ENCODE measurements around the gene ANKRD36. TPM values are rescaled to one million over a fixed set of nuclear protein-coding genes. Genes with fewer than 3 reads are reported as not detected.
"Not testable (repeated sequence)": the region's sequence is repeated elsewhere in the genome, so short reads cannot be mapped to it uniquely, and the experiment has no call there.

Gene ANKRD36
- total and polyA plus RNA-seq, 2 experiments from 2014 or later: 10.7 to 21.8 TPM

DNA sequence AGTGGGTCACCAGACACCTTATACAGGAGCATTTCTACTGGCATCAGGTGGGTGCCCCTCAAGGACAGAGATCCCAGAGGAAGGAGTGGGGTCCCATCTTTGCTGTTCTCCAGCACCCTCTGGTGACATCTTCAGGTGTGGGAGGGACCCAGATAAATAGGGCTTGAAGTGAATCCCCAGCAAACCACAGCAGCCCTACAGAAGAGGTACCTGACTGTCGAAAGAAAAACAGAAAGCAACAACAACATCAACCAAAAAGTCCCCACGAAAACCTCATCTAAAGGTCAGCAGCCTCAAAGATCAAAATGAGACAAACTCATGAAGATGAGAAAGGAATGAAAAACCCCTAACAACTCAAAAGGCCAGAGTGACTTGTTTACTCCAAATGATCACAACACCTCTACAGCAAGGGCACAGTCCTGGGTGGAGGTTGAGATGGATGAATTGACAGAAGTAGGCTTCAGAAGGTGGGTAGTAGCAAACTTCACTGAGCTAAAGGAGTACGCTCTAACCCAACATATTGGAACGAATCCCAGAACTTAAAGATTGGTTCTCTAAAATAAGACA, 163.4 kb downstream of the ANKRD36 start:
- not testable (repeated sequence) for H3K9me2 ChIP-seq (ENCODE audit: insufficient read depth); H3K9me3 Mint-ChIP-seq; H3K4me3 Mint-ChIP-seq; H3K4me3 ChIP-seq; H3K79me2 ChIP-seq (replicated peaks; ENCODE audit: insufficient read depth); H3K4me1 Mint-ChIP-seq; H2AFZ ChIP-seq; H3K27ac Mint-ChIP-seq; H3K27me3 ChIP-seq (ENCODE audit: insufficient read depth); H3K4me1 ChIP-seq (ENCODE audit: insufficient read depth); H3F3A ChIP-seq (replicated peaks; ENCODE audit: low read depth); H3K27ac ChIP-seq (ENCODE audit: low read depth); H3K36me3 ChIP-seq (ENCODE audit: insufficient read depth); H3K4me2 ChIP-seq; DNase-seq (ENCODE audit: low spot score); H3K36me3 Mint-ChIP-seq (ENCODE audit: low read depth); H3K27me3 Mint-ChIP-seq (ENCODE audit: insufficient read depth, low read depth, poor library complexity); H4K20me1 ChIP-seq (replicated peaks; ENCODE audit: insufficient read depth); ATAC-seq

DNA sequence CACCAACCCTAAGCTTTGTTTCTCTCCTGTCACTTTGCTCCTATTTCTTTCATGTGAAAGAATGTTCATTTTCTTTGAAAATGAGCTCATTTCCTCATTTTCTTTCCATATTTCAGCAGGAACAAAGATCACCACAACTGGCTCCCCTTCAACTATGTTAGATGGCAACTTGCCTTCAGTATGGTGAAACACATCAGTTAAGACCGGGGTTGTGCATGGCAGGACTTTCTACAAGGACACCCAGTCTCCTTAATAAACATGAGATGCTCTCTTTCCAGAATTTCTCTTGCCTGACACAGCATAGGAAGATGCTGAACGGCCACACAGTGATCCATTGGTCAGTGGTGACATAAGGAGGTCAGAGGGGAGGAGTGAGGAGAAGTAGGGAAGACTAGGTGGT, 172.2 kb downstream of the ANKRD36 start:
- H3K4me3 Mint-ChIP-seq; H3K36me3 ChIP-seq (ENCODE audit: insufficient read depth); H4K20me1 ChIP-seq (replicated peaks; ENCODE audit: insufficient read depth); H3K79me2 ChIP-seq (replicated peaks; ENCODE audit: insufficient read depth); H3K4me3 ChIP-seq; H3K4me1 Mint-ChIP-seq; H3K4me1 ChIP-seq (ENCODE audit: insufficient read depth); ATAC-seq; H3K36me3 Mint-ChIP-seq (ENCODE audit: low read depth); H3K27me3 Mint-ChIP-seq (ENCODE audit: insufficient read depth, low read depth, poor library complexity); DNase-seq (ENCODE audit: low spot score); H3K9me3 Mint-ChIP-seq; H3K27ac Mint-ChIP-seq; H3K9me2 ChIP-seq (ENCODE audit: insufficient read depth); H3K27me3 ChIP-seq (ENCODE audit: insufficient read depth); H2AFZ ChIP-seq; H3K27ac ChIP-seq (ENCODE audit: low read depth); H3K4me2 ChIP-seq; H3F3A ChIP-seq (replicated peaks; ENCODE audit: low read depth): not testable (repeated sequence)

DNA sequence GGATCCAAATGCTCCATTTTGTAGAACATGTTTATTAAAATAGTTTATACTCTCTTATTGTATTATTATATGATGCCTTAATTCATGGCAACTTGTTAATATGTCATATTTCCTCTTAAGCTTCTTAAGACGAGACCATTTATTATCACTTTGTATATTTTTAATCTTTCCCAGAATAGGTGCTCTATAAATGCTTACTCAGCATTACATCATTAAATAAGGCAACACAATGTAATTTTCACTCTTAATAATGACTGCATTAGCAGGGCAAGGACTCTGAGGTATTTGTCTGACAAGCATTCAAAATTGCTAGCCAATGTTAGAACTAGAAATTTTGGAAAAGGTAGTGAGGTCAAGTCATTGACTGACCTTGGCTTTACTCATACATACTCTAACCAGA, 180.7 kb downstream of the ANKRD36 start:
- not testable (repeated sequence) for H3K4me2 ChIP-seq; H3K4me3 ChIP-seq; H3K4me1 Mint-ChIP-seq; H3K4me1 ChIP-seq (ENCODE audit: insufficient read depth); H3F3A ChIP-seq (replicated peaks; ENCODE audit: low read depth); H3K27me3 ChIP-seq (ENCODE audit: insufficient read depth); H3K36me3 Mint-ChIP-seq (ENCODE audit: low read depth); H3K79me2 ChIP-seq (replicated peaks; ENCODE audit: insufficient read depth); DNase-seq (ENCODE audit: low spot score); H3K36me3 ChIP-seq (ENCODE audit: insufficient read depth); H3K27ac Mint-ChIP-seq; H4K20me1 ChIP-seq (replicated peaks; ENCODE audit: insufficient read depth); H3K9me2 ChIP-seq (ENCODE audit: insufficient read depth); H3K4me3 Mint-ChIP-seq; ATAC-seq; H2AFZ ChIP-seq; H3K9me3 Mint-ChIP-seq; H3K27ac ChIP-seq (ENCODE audit: low read depth); H3K27me3 Mint-ChIP-seq (ENCODE audit: insufficient read depth, low read depth, poor library complexity)

Small RNA genes lying within 50 kb of the gene (small RNA-seq; reads per million reads assigned to genes)
- gene RN7SL313P (ENCODE audit: low replicate concordance): not detected

Other genes starting within 250 kb of the ANKRD36 start
- 69.7 and 80.7 TPM in 2 replicates for gene SEMA4C, start 243.1 kb upstream of the ANKRD36 start, total RNA-seq (2014; rRNA removed; shearing (Covaris generic))
- 15.4 and 16.8 TPM in 2 replicates for gene SEMA4C, start 243.1 kb upstream of the ANKRD36 start, polyA plus RNA-seq (2016; fragmentation: Nextera tagmentation; extraction: Ambion mirVana)
- 0.47 TPM in 1 of 2 replicates, not detected in the other for gene FAM178B, start 126.6 kb upstream of the ANKRD36 start, total RNA-seq (2014; rRNA removed; shearing (Covaris generic))
- 0.70 and 1.1 TPM in 2 replicates for gene FAM178B, start 126.6 kb upstream of the ANKRD36 start, polyA plus RNA-seq (2016; fragmentation: Nextera tagmentation; extraction: Ambion mirVana)
- gene FAHD2B, start 18.3 kb upstream of the ANKRD36 start, total RNA-seq (2014; rRNA removed; shearing (Covaris generic)): 28.6 and 32.4 TPM in 2 replicates
- gene FAHD2B, start 18.3 kb upstream of the ANKRD36 start, polyA plus RNA-seq (2016; fragmentation: Nextera tagmentation; extraction: Ambion mirVana): 22.3 and 23.9 TPM in 2 replicates